Naive B cell (primary cell): Measurements from ENCODE around the gene EHMT2. TPM values are rescaled to one million over a fixed set of nuclear protein-coding genes. Genes with fewer than 3 reads are reported as not detected.
"Not testable (repeated sequence)": the region's sequence is repeated elsewhere in the genome, so short reads cannot be mapped to it uniquely, and the experiment has no call there.

Source experiments
- ATAC-seq, 2 donors: fragments of 150-1000 bp; cut with Tn5 transposase; 2 replicates each; pipeline ENCODE4 v1.10.0; 2021; ENCODE audit warnings: low read depth in 2 of 2, mild to moderate bottlenecking in 2 of 2, moderate library complexity in 2 of 2
- DNase-seq: peaks from one replicate; pipeline ENCODE4 v3.0.0; 2022
- H3K27ac Mint-ChIP-seq, 6 donors: one replicate each; pipeline ENCODE4 v1.8.0; 2020 to 2022; ENCODE audit warnings: mild to moderate bottlenecking in 6 of 6, mixed read lengths in 6 of 6, moderate library complexity in 5 of 6, inconsistent platforms in 2 of 6
- H3K27me3 Mint-ChIP-seq, 3 donors: one replicate each; pipeline ENCODE4 v1.8.0; 2021 to 2022; ENCODE audit warnings: mixed read lengths in 3 of 3, mild to moderate bottlenecking in 1 of 3
- H3K36me3 Mint-ChIP-seq, 2 donors: one replicate each; pipeline ENCODE4 v1.8.0; 2020 to 2022; ENCODE audit warnings: mixed read lengths in 2 of 2, inconsistent platforms in 1 of 2, mild to moderate bottlenecking in 1 of 2
- H3K4me1 Mint-ChIP-seq, 3 donors: one replicate each; pipeline ENCODE4 v1.8.0; 2020 to 2022; ENCODE audit warnings: mixed read lengths in 3 of 3, inconsistent platforms in 1 of 3, mild to moderate bottlenecking in 1 of 3, moderate library complexity in 1 of 3
- H3K4me3 Mint-ChIP-seq, 8 donors: one replicate each; pipeline ENCODE4 v1.8.0; 2020 to 2022; ENCODE audit warnings: mild to moderate bottlenecking in 8 of 8, mixed read lengths in 8 of 8, moderate library complexity in 8 of 8, inconsistent platforms in 2 of 8
- H3K9me3 Mint-ChIP-seq, 7 donors: one replicate each; pipeline ENCODE4 v1.8.0; 2020 to 2022; ENCODE audit warnings: mixed read lengths in 7 of 7, mild to moderate bottlenecking in 5 of 7, inconsistent platforms in 2 of 7, moderate library complexity in 1 of 7
- polyA plus RNA-seq, 6 donors: library from polyadenylated mRNA; unstranded; fragments of 300-500 nt; fragmentation: Illumina TruSeq; gene quantifications; one replicate each; pipeline ENCODE4 v1.2.3, GENCODE V29; 2021; ENCODE audit warnings: low read depth in 6 of 6

The EHMT2 gene
- polyA plus RNA-seq, 6 donors from 2014 or later: 29.9 to 50.7 (median 35.9) TPM

GRCh38 chr6:31927863-31928671, 30.6 kb upstream of the EHMT2 start:
- peaks cover 0 to under 1% (median 0%) of the 10 kb centered on the region in 3 donors for H3K4me1 Mint-ChIP-seq
- no peak for ATAC-seq
- DNase-seq: no peak

DNA sequence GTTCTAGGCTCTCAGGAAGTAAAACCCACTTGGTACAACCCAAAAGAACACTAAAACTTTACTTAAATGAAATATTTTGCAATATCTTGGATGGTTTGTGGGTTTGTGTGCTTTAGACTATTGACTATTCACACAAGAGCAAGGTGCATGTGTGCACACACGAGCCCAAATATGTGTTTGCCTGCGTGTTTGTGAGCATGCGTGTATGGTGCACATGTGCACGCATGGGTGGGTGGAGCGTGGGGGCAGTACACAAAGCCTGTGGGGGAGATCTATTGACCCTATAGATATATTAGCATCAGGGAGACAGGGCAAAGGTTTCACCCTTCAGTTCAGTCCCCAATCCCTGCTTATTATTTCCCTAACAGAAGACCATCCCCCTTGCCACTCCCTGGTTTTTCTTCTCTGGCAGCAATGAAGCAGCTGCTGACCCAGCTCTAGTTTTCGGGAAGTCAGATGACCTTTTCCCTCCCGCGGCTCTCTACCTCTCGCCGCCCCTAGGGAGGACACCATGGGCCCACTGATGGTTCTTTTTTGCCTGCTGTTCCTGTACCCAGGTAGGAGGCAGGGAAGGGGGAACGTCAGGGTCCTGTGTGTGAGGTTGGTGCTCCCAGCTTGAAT, 29.9 kb upstream of the EHMT2 start, which contains the start of gene C2:
C2 (plus strand) TSS at position 476 of the 621 bp plus-strand sequence; CDS start at position 512, 36 bp downstream.
- H3K9me3 Mint-ChIP-seq: peaks cover 0 to 2% (median 0%) of the 10 kb centered on the region in 7 donors
- DNase-seq: no peak
- no peak within 1 kb of the TSS for H3K4me3 Mint-ChIP-seq
- H3K27me3 Mint-ChIP-seq: peaks cover 0 to 14% (median 7%) of the 10 kb centered on the region in 3 donors
- H3K36me3 Mint-ChIP-seq: no peaks in the 10 kb centered on the region
- peaks cover 0 to 2% (median 0%) of the 10 kb centered on the region in 3 donors for H3K4me1 Mint-ChIP-seq
- no peak for ATAC-seq
- H3K27ac Mint-ChIP-seq: peak within 1 kb of the TSS in 1 of 6 donors; percentile 44

More at GRCh38 chr6:31927863-31928671, 30.6 kb upstream of the EHMT2 start:
- H3K36me3 Mint-ChIP-seq: no peaks in the 10 kb centered on the region
- no peak overlapping the region for H3K4me3 Mint-ChIP-seq
- no peak overlapping the region for H3K27ac Mint-ChIP-seq
- H3K9me3 Mint-ChIP-seq: peaks cover 0 to 2% (median 0%) of the 10 kb centered on the region in 7 donors
- peaks cover 0 to 15% (median 7%) of the 10 kb centered on the region in 3 donors for H3K27me3 Mint-ChIP-seq

DNA sequence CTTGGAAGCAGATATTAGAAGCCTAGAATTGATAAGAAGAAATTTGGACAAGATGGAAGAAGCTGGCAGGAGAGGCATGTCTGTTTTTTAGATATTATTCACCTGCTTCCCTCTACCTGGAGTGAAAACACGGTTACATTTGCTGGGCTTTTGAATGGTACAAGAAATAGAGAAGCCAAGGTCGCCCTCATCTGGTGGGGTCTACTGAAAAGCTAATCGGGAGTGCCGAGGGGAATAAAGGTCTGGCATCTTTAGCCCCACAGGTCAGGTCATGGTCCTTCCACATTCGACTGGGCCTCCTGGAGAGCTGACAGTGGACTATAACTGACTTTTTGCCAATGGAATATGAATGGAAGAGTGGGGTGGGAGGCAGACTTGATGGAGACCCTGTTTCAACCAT, 25.4 kb upstream of the EHMT2 start:
- H3K27me3 Mint-ChIP-seq: peaks cover 0 to 5% (median 0%) of the 10 kb centered on the region in 3 donors
- no peaks in the 10 kb centered on the region for H3K9me3 Mint-ChIP-seq
- ATAC-seq (no peak), DNase-seq (peak; percentile 16)
- H3K27ac Mint-ChIP-seq: peak overlapping the region in 2 of 6 donors; percentile 40 to 65
- no peak overlapping the region for H3K4me3 Mint-ChIP-seq
- H3K4me1 Mint-ChIP-seq: peaks cover 0 to 2% (median 0%) of the 10 kb centered on the region in 3 donors
- H3K36me3 Mint-ChIP-seq: no peaks in the 10 kb centered on the region

- Mint-ChIP-seq H3K9me3 (no peaks in the 10 kb centered on the region), H3K4me1 (peaks cover 0 to 3% (median 2%) of the 10 kb centered on the region in 3 donors), H3K27ac (no peak overlapping the region), H3K27me3 (peaks cover 0 to 5% (median 0%) of the 10 kb centered on the region in 3 donors), H3K4me3 (no peak overlapping the region), H3K36me3 (no peaks in the 10 kb centered on the region)
- DNase-seq (no peak), ATAC-seq (no peak)
Measured at GRCh38 chr6:31920811-31921210, 23.3 kb upstream of the EHMT2 start.

- Mint-ChIP-seq H3K4me1 (peaks cover 0 to 4% (median 2%) of the 10 kb centered on the region in 3 donors), H3K27me3 (peaks cover 0 to 10% (median 0%) of the 10 kb centered on the region in 3 donors), H3K27ac (no peak overlapping the region), H3K36me3 (no peaks in the 10 kb centered on the region), H3K9me3 (no peaks in the 10 kb centered on the region), H3K4me3 (no peak overlapping the region)
- DNase-seq (no peak), ATAC-seq (no peak)
Measured at GRCh38 chr6:31919624-31920303, 22.3 kb upstream of the EHMT2 start.

- Mint-ChIP-seq H3K9me3 (no peaks in the 10 kb centered on the region), H3K36me3 (no peaks in the 10 kb centered on the region), H3K27ac (no peak overlapping the region), H3K27me3 (peaks cover 0 to 10% (median 0%) of the 10 kb centered on the region in 3 donors), H3K4me1 (peaks cover 0 to 4% (median 2%) of the 10 kb centered on the region in 3 donors), H3K4me3 (no peak overlapping the region)
- DNase-seq (no peak), ATAC-seq (no peak)
Measured at GRCh38 chr6:31918069-31918720, 20.7 kb upstream of the EHMT2 start.

DNA sequence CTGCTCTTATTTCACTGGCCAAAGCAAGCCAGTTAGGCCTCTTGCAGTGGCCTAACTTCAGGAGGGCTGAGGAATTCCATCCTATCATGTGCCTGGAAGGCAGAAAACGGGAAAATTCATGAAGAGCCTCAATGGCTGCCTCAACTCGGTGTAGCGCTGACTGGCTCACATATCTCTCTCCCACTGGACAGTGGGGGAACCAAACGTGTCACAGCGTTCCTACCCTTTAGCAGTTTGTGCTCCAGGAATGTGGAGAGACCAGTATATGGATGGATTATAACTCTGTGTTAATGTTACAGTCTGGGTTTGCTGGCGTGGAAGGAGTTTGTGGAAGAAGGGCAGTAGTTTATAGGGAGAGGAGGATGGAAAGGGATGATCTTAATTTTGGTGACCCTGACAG, 18.3 kb upstream of the EHMT2 start:
- Mint-ChIP-seq H3K27ac (no peak overlapping the region), H3K4me1 (peaks cover 0 to 7% (median 0%) of the 10 kb centered on the region in 3 donors), H3K27me3 (peaks cover 0 to 18% (median 0%) of the 10 kb centered on the region in 3 donors), H3K9me3 (no peaks in the 10 kb centered on the region), H3K36me3 (no peaks in the 10 kb centered on the region), H3K4me3 (peak overlapping the region in 1 of 8 donors; percentile 53)
- ATAC-seq: no peak
- no peak for DNase-seq

DNA sequence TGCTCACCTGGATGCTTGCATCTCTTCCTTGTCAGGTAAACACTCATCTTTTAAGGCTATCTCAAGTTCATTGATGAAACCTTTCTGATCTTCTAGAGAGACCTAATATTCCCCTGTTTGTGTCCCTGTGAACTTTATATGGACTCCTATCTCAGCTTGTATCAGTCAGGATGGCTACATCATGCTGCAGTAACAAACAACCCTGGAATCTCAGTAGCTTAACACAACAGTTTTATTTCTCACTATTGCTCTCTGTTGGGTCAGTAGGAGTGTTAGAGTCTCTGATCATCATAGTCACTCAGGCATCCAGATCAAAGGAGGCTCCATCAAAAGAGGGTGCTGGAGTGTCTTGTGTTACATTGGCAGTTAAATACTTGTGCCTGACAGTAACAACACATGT, 17.9 kb upstream of the EHMT2 start:
- Mint-ChIP-seq H3K4me3 (no peak overlapping the region), H3K9me3 (no peaks in the 10 kb centered on the region), H3K27me3 (peaks cover 0 to 18% (median 0%) of the 10 kb centered on the region in 3 donors), H3K4me1 (peaks cover 0 to 7% (median 0%) of the 10 kb centered on the region in 3 donors), H3K36me3 (no peaks in the 10 kb centered on the region), H3K27ac (peak overlapping the region in 1 of 6 donors; percentile 53)
- ATAC-seq: no peak
- no peak for DNase-seq

DNA sequence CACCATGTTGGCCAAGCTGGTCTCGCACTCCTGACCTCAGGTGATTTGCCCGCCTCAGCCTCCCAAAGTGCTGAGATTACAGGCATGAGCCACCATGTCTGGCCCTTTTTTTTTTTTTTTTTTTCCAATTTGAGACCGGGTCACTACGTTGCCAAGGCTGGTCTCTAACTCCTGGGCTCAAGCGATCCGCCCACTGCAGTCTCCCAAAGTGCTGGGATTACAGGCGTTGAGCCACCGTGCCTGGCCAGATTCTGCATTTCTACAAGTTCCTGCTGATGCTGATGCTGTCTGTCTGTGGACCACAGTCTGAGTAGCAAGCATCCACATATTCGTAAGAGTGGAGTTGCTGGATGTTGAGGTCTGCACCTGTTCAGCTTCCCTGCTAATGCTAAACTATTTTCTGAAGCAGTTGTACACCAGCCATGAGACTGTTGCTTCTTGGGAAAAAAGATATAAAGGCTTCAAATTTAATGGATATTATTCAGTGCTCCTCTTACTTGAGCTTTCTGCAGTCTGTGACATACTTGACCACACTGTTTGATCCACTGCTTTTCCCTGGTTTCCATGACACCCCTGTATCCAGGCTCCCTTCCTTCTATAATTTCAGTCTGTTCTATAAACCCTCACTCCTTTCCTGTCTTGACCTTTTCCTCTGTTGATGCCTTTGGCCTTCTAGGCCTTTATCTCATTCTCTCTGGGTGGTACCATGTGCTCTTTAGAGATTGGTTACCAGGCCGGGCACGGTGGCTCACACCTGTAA, 14.5 kb upstream of the EHMT2 start:
- Mint-ChIP-seq H3K36me3 (no peaks in the 10 kb centered on the region), H3K9me3 (no peaks in the 10 kb centered on the region), H3K4me3 (no peak overlapping the region), H3K27me3 (peaks cover 0 to 18% (median 0%) of the 10 kb centered on the region in 3 donors), H3K27ac (peak overlapping the region in 1 of 6 donors; percentile 89), H3K4me1 (peaks cover 0 to 7% (median 0%) of the 10 kb centered on the region in 3 donors)
- ATAC-seq (no peak), DNase-seq (no peak)

GRCh38 chr6:31909298-31909697, 11.8 kb upstream of the EHMT2 start:
- ATAC-seq: not testable (repeated sequence)

DNA sequence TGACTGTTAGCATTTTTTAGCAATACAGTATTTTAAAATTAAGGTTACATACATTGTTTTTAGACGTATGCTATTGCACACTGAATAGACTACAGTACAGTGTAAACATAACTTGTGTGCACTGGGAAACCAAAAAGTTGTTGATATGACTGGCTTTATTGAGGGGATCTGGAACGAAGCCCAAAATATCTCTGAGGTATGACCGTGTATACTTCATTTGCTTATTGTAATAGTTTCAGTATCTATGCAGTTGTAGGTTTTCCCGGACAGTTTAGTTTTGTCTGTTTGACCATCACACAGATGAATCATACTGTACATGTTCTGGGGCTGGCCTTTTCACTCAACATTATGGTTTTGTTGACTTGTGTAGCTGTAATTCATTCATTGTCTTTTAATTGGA, 11.3 kb upstream of the EHMT2 start:
- DNase-seq (no peak), ATAC-seq (no peak)
- no peaks in the 10 kb centered on the region for H3K36me3 Mint-ChIP-seq
- H3K4me3 Mint-ChIP-seq: peak overlapping the region in 1 of 8 donors; percentile 23
- H3K4me1 Mint-ChIP-seq: peaks cover 0 to 3% (median 0%) of the 10 kb centered on the region in 3 donors
- H3K27me3 Mint-ChIP-seq: peaks cover 0 to 15% (median 6%) of the 10 kb centered on the region in 3 donors
- no peaks in the 10 kb centered on the region for H3K9me3 Mint-ChIP-seq
- H3K27ac Mint-ChIP-seq: peak overlapping the region in 1 of 6 donors; percentile 44

More at GRCh38 chr6:31909298-31909697, 11.8 kb upstream of the EHMT2 start:
- H3K27me3 Mint-ChIP-seq: peaks cover 0 to 15% (median 6%) of the 10 kb centered on the region in 3 donors
- not testable (repeated sequence) for H3K27ac Mint-ChIP-seq, H3K4me1 Mint-ChIP-seq, DNase-seq, H3K4me3 Mint-ChIP-seq, H3K9me3 Mint-ChIP-seq, H3K36me3 Mint-ChIP-seq

- not testable (repeated sequence) for DNase-seq, H3K36me3 Mint-ChIP-seq
- H3K4me3 Mint-ChIP-seq: peak overlapping the region in 1 of 8 donors; percentile 23
Measured at GRCh38 chr6:31908255-31908654, 10.8 kb upstream of the EHMT2 start.

More at GRCh38 chr6:31908255-31908654, 10.8 kb upstream of the EHMT2 start:
- H3K4me1 Mint-ChIP-seq, H3K9me3 Mint-ChIP-seq, ATAC-seq, H3K27ac Mint-ChIP-seq: not testable (repeated sequence)
- peaks cover 0 to 15% (median 6%) of the 10 kb centered on the region in 3 donors for H3K27me3 Mint-ChIP-seq
